ENCODE results near the gene TMEM35B.
A peak's percentile ranks its signal among the peaks of the same experiment; 100 is the strongest.
"Not testable (repeated sequence)": the region's sequence is repeated elsewhere in the genome, so short reads cannot be mapped to it uniquely, and the experiment has no call there.

Gene TMEM35B

DNA sequence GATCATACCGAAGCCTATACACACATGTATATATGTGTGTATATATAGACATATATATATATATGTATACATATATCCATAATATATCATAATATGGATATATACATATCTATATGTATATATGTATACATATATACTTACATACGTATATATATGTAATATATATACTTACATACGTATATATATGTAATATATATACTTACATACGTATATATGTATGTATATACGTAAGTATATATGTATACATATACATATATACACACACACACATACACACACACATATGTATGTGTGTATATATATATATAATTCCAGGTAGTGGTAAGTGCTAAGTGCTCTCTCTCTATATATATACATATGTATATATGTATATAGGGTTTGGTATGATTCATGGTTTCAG, 9.7 kb upstream of the TMEM35B start:
- Histone ChIP-seq H3K27ac (ENCODE audit: insufficient read depth, low read depth, low read length, poor library complexity, severe bottlenecking) (no peak overlapping the region), H3K4me1 (ENCODE audit: control insufficient read depth, insufficient read depth, low read length) (no peaks in the 10 kb centered on the region), H3K9me3 (ENCODE audit: control insufficient read depth, low read length) (no peaks in the 10 kb centered on the region), H3K4me3 (ENCODE audit: insufficient read depth, low read depth, low read length) (no peak overlapping the region), H3K27me3 (ENCODE audit: control insufficient read depth, insufficient read depth, low read length, poor library complexity, severe bottlenecking) (no peaks in the 10 kb centered on the region), H3K36me3 (ENCODE audit: control insufficient read depth, insufficient read depth, low read length) (no peaks in the 10 kb centered on the region)
- no CpG with 5 or more reads among the region's 5 CpGs for WGBS, 2 experiments

DNA sequence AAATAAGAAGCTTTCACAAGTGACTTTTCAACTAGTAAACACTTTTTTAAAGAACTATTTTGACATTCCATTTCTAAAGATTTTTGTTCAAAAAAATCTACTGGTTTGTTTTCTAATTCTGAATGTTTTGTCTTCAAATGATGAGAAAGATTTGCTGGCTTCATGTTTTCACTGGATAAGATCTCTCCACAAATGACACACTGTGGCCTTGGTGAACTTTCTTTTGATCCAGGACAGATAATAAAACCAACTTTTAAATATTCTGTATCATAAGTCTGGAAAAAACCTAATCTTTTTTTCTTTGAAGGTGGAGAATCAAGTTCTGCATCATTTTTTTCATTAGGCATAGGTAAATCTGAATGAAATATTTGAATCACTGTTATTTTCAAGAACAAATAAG, 3.4 kb upstream of the TMEM35B start:
- Histone ChIP-seq H3K4me1 (ENCODE audit: control insufficient read depth, insufficient read depth, low read length) (peaks cover 8% of the 10 kb centered on the region), H3K9me3 (ENCODE audit: control insufficient read depth, low read length) (no peaks in the 10 kb centered on the region), H3K27ac (ENCODE audit: insufficient read depth, low read depth, low read length, poor library complexity, severe bottlenecking) (no peak overlapping the region), H3K4me3 (ENCODE audit: insufficient read depth, low read depth, low read length) (no peak overlapping the region), H3K36me3 (ENCODE audit: control insufficient read depth, insufficient read depth, low read length) (no peaks in the 10 kb centered on the region), H3K27me3 (ENCODE audit: control insufficient read depth, insufficient read depth, low read length, poor library complexity, severe bottlenecking) (no peaks in the 10 kb centered on the region)

DNA sequence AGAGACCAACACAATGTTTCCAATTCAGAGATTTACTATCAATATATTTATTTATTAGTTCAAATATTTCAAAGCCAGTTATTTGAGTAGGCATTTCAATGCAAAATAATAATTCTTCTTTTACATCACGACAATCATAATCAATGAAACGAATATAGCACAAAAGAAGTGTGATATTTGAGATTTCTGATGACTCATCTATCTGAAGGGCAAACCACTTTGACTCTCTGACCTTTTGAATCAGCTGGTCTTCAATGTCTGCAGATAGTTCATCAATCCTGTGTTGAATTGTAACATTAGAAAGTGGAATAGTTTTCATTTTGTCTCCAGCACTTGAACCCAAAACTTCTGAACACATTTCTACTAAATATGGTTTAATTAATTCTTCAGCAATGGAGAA, 3.0 kb upstream of the TMEM35B start:
- 86 to 96% methylated on average over 2 of the region's 2 CpGs for WGBS, 2 experiments
- Histone ChIP-seq H3K4me1 (ENCODE audit: control insufficient read depth, insufficient read depth, low read length) (peaks cover 8% of the 10 kb centered on the region), H3K27ac (ENCODE audit: insufficient read depth, low read depth, low read length, poor library complexity, severe bottlenecking) (no peak overlapping the region), H3K27me3 (ENCODE audit: control insufficient read depth, insufficient read depth, low read length, poor library complexity, severe bottlenecking) (no peaks in the 10 kb centered on the region), H3K36me3 (ENCODE audit: control insufficient read depth, insufficient read depth, low read length) (no peaks in the 10 kb centered on the region), H3K9me3 (ENCODE audit: control insufficient read depth, low read length) (no peaks in the 10 kb centered on the region), H3K4me3 (ENCODE audit: insufficient read depth, low read depth, low read length) (no peak overlapping the region)

DNA sequence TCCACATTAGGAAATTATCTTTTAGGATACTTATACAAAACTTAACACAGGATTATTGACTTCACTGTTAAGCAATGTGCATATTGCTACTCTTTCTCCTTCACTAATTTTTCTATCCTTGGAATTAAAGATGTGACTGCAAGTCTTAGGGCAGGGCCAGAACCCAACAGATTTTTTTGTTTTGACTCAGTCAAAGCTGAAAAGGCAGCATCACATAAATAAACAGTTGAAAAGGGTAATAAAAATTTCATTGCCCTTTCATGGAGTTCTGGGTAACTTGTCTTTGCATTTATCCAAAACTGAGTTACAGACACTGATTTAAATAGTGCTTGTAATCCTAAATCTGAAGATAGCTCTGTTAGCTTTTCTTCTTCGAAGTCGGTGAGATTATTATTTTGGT, 1.9 kb upstream of the TMEM35B start:
- H3K27me3 ChIP-seq (ENCODE audit: control insufficient read depth, insufficient read depth, low read length, poor library complexity, severe bottlenecking), result no peaks in the 10 kb centered on the region
- no peak overlapping the region for H3K4me3 ChIP-seq (ENCODE audit: insufficient read depth, low read depth, low read length)
- H3K36me3 ChIP-seq (ENCODE audit: control insufficient read depth, insufficient read depth, low read length), result no peaks in the 10 kb centered on the region
- H3K9me3 ChIP-seq (ENCODE audit: control insufficient read depth, low read length), result no peaks in the 10 kb centered on the region
- WGBS, 2 experiments, result 94 to 96% methylated on average over 2 of the region's 2 CpGs
- H3K27ac ChIP-seq (ENCODE audit: insufficient read depth, low read depth, low read length, poor library complexity, severe bottlenecking), result no peak overlapping the region
- peaks cover 8% of the 10 kb centered on the region for H3K4me1 ChIP-seq (ENCODE audit: control insufficient read depth, insufficient read depth, low read length)

DNA sequence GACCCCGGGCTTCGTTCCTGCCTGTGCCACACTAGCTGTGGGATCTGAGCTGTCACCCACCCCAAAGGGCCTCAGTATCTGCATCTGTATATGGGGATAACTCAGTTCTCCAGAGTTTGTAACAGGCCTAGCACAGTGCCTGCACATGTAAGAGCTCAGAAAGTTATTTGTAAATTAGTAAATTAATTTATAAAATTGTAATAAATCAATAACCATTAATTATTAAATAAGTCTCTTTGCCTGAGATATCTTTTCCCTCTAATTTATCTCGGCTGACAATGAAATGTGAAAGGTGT, 410 bp upstream of the TMEM35B start:
- peak overlapping the region; percentile 65 for H3K4me3 ChIP-seq (ENCODE audit: insufficient read depth, low read depth, low read length)
- not testable (repeated sequence) for H3K4me1 ChIP-seq (ENCODE audit: control insufficient read depth, insufficient read depth, low read length); H3K27ac ChIP-seq (ENCODE audit: insufficient read depth, low read depth, low read length, poor library complexity, severe bottlenecking); H3K9me3 ChIP-seq (ENCODE audit: control insufficient read depth, low read length); H3K27me3 ChIP-seq (ENCODE audit: control insufficient read depth, insufficient read depth, low read length, poor library complexity, severe bottlenecking); H3K36me3 ChIP-seq (ENCODE audit: control insufficient read depth, insufficient read depth, low read length)
- WGBS, 2 experiments, result 49 to 64% methylated on average over 3 of the region's 3 CpGs

DNA sequence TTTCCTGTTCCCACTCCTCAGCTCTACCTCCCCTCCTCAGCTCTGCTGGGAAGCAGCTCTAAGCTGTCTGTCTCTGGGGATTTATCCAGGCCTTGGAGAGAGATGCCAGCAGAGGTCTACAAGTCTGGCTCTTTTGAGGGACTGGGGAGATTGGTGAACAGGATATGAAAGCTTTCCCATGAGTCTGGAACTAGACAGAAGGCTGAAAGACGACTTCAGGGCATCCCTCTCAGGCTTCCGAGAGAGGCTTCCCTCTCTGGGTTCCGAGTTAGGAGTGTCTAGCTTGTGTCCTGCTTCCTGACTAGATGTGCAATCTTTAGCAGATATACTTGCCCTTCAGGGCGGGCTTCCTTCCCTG, 733 bp downstream of the TMEM35B start:
- peaks cover 8% of the 10 kb centered on the region for H3K4me1 ChIP-seq (ENCODE audit: control insufficient read depth, insufficient read depth, low read length)
- 25 to 29% methylated on average over 4 of the region's 4 CpGs for WGBS, 2 experiments

DNA sequence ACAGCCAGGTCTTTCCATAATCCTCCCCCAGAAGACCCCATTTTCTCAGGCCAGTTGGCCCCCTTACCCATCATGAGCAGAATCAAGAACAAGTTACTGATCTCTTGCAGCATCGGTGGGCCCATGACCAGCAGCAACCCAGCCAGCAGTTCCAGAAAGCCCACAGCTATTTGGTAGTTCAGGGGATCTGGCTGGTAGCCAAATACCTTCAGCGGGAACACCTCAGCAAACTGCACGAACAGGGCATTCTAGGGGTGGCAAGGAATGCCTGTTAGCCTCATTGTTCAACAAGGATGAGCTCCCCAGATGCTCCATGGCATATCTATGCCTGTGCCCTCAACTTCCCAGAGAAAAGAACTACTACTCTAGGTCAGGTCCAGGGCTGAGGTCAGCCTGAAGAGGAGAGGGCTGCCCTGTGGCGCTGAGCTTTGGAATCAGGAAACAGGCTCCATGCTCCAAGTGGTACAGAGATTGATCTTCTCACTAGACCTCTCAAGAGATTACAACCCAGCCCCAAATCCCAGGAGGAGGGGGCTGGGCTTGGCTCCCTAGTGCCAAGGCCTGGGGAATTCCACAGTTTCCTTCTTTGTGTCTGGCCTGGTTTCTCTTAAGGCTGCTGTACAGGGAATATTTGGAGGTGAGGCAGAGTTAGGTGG, 1.3 kb downstream of the TMEM35B start:
- Histone ChIP-seq H3K4me1 (ENCODE audit: control insufficient read depth, insufficient read depth, low read length) (peaks cover 8% of the 10 kb centered on the region), H3K4me3 (ENCODE audit: insufficient read depth, low read depth, low read length) (peak overlapping the region; percentile 65), H3K9me3 (ENCODE audit: control insufficient read depth, low read length) (no peaks in the 10 kb centered on the region), H3K36me3 (ENCODE audit: control insufficient read depth, insufficient read depth, low read length) (no peaks in the 10 kb centered on the region), H3K27ac (ENCODE audit: insufficient read depth, low read depth, low read length, poor library complexity, severe bottlenecking) (no peak overlapping the region), H3K27me3 (ENCODE audit: control insufficient read depth, insufficient read depth, low read length, poor library complexity, severe bottlenecking) (no peaks in the 10 kb centered on the region)
- 89 to 96% methylated on average over 4 of the region's 4 CpGs for WGBS, 2 experiments

More for the DNA sequence above, 733 bp downstream of the TMEM35B start:
- Histone ChIP-seq H3K36me3 (ENCODE audit: control insufficient read depth, insufficient read depth, low read length) (no peaks in the 10 kb centered on the region), H3K9me3 (ENCODE audit: control insufficient read depth, low read length) (no peaks in the 10 kb centered on the region), H3K4me3 (ENCODE audit: insufficient read depth, low read depth, low read length) (peak overlapping the region; percentile 65), H3K27ac (ENCODE audit: insufficient read depth, low read depth, low read length, poor library complexity, severe bottlenecking) (no peak overlapping the region), H3K27me3 (ENCODE audit: control insufficient read depth, insufficient read depth, low read length, poor library complexity, severe bottlenecking) (no peaks in the 10 kb centered on the region)

DNA sequence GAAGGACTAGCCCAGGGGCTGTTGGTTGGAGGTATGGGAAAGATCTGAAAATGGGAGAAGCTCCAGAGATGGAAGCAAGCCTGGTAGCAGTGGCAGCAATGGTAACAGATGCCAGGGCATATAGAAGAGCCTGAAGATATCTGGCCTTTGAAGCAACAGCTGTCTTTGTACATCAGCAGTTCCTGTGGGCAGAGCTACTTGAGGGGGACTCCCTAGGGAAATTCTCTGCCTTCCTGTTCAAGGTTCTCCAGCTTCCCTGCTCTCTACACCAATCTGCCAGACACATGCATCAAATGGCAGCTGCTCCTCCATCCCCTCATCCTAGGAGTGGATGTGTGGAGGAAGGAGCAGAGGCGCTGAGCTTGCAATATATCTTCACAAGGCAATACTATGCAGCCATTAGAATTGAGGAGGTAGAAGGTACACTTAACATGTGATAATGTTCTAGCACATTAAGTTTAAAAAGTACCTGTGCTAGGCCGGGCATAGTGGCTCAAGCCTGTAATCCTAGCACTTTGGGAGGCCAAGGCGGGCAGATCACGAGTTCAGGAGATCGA, 2.2 kb downstream of the TMEM35B start:
- WGBS, 2 experiments, result 93 to 96% methylated on average over 5 of the region's 5 CpGs
- no peaks in the 10 kb centered on the region for H3K9me3 ChIP-seq (ENCODE audit: control insufficient read depth, low read length)
- no peaks in the 10 kb centered on the region for H3K36me3 ChIP-seq (ENCODE audit: control insufficient read depth, insufficient read depth, low read length)
- no peak overlapping the region for H3K4me3 ChIP-seq (ENCODE audit: insufficient read depth, low read depth, low read length)
- no peak overlapping the region for H3K27ac ChIP-seq (ENCODE audit: insufficient read depth, low read depth, low read length, poor library complexity, severe bottlenecking)
- H3K27me3 ChIP-seq (ENCODE audit: control insufficient read depth, insufficient read depth, low read length, poor library complexity, severe bottlenecking), result no peaks in the 10 kb centered on the region
- peaks cover 8% of the 10 kb centered on the region for H3K4me1 ChIP-seq (ENCODE audit: control insufficient read depth, insufficient read depth, low read length)

DNA sequence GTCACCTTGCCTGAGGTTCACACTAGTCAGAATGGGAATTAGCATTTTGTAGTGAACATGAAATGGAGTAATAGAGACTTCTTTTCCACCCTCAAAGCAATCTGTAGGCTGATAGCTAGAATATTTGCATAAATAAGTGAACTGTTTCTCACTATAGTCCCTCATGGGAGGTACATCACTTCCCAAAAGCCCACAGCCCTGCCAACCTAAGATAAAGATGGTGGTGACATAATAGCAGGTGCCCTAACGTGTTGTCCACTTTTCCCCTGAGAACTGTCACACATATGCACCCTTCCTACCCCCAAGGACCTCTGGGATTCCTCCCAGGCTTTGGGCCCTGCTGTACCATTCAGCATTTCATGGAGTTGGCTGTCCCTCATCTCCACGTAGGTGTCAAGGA, 4.4 kb downstream of the TMEM35B start:
- H3K4me3 ChIP-seq (ENCODE audit: insufficient read depth, low read depth, low read length), result no peak overlapping the region
- H3K27me3 ChIP-seq (ENCODE audit: control insufficient read depth, insufficient read depth, low read length, poor library complexity, severe bottlenecking), result no peaks in the 10 kb centered on the region
- no peaks in the 10 kb centered on the region for H3K9me3 ChIP-seq (ENCODE audit: control insufficient read depth, low read length)
- no peak overlapping the region for H3K27ac ChIP-seq (ENCODE audit: insufficient read depth, low read depth, low read length, poor library complexity, severe bottlenecking)
- peaks cover 8% of the 10 kb centered on the region for H3K4me1 ChIP-seq (ENCODE audit: control insufficient read depth, insufficient read depth, low read length)
- 87 to 88% methylated on average over 2 of the region's 2 CpGs for WGBS, 2 experiments
- H3K36me3 ChIP-seq (ENCODE audit: control insufficient read depth, insufficient read depth, low read length), result no peaks in the 10 kb centered on the region

DNA sequence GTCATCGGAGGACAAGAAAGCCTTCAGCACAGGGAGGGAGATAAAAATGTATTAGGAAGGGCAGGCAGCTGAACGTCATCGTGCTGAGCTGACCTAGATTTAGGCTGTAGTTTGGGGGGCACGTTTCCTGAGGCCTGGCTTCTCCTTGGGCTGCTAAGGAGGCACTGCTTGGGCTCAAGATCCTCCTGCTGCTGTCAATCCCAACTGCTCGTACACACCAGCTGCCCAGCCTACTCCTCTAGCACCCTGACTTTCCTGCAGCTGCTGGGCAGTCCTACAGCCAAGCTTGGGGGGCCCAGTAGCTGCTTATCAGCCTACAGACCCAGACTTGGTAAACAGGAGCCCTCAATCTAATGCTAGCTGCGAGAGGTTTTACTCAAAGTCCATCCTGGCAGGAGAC, 6.2 kb downstream of the TMEM35B start:
- H3K9me3 ChIP-seq (ENCODE audit: control insufficient read depth, low read length), result no peaks in the 10 kb centered on the region
- 88 to 93% methylated on average over 6 of the region's 6 CpGs for WGBS, 2 experiments
- H3K4me1 ChIP-seq (ENCODE audit: control insufficient read depth, insufficient read depth, low read length), result peaks cover 2% of the 10 kb centered on the region
- H3K4me3 ChIP-seq (ENCODE audit: insufficient read depth, low read depth, low read length), result no peak overlapping the region
- no peak overlapping the region for H3K27ac ChIP-seq (ENCODE audit: insufficient read depth, low read depth, low read length, poor library complexity, severe bottlenecking)
- no peaks in the 10 kb centered on the region for H3K27me3 ChIP-seq (ENCODE audit: control insufficient read depth, insufficient read depth, low read length, poor library complexity, severe bottlenecking)
- no peaks in the 10 kb centered on the region for H3K36me3 ChIP-seq (ENCODE audit: control insufficient read depth, insufficient read depth, low read length)

DNA sequence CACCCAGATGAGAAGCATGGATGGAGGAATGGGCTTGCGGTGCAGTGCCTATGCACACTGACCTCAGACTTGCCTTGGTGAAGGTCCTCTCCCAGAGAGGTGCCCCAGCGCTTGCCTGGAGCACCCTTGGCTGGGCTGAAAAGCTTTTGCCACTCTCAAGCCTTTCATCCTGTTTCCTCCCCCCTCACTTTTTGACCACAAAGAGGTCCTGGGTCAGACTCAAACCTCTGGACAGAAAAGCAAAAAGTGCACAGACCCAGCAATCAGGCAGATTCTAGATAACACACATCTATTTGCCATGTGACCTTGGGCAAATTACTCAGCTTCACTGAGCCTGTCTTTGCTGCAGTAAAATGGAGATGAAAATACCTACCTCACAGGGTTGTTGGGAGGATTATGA, 7.3 kb downstream of the TMEM35B start:
- no peak overlapping the region for H3K27ac ChIP-seq (ENCODE audit: insufficient read depth, low read depth, low read length, poor library complexity, severe bottlenecking)
- H3K36me3 ChIP-seq (ENCODE audit: control insufficient read depth, insufficient read depth, low read length), result no peaks in the 10 kb centered on the region
- WGBS, 2 experiments, result 95 to 97% methylated on average over 2 of the region's 2 CpGs
- H3K27me3 ChIP-seq (ENCODE audit: control insufficient read depth, insufficient read depth, low read length, poor library complexity, severe bottlenecking), result no peaks in the 10 kb centered on the region
- no peaks in the 10 kb centered on the region for H3K9me3 ChIP-seq (ENCODE audit: control insufficient read depth, low read length)
- no peaks in the 10 kb centered on the region for H3K4me1 ChIP-seq (ENCODE audit: control insufficient read depth, insufficient read depth, low read length)
- no peak overlapping the region for H3K4me3 ChIP-seq (ENCODE audit: insufficient read depth, low read depth, low read length)

Measured in ectodermal cell (in vitro differentiated cells).